Effector memory CD8-positive, alpha-beta T cell (primary cell): ENCODE data around the gene MBLAC1.

Experiments
- ATAC-seq: fragments of 150-1000 bp; cut with Tn5 transposase; replicated peaks from 2 replicates; pipeline ENCODE4 v1.10.0; 2021; ENCODE audit warnings: mild to moderate bottlenecking, moderate library complexity
- DNase-seq, 3 experiments: peaks; one replicate each; pipeline ENCODE4 v3.0.0; 2021
- H3K27ac Mint-ChIP-seq, 2 donors: one replicate each; pipeline ENCODE4 v1.8.0; 2022; ENCODE audit warnings: mild to moderate bottlenecking in 2 of 2, mixed read lengths in 2 of 2, moderate library complexity in 2 of 2
- H3K27me3 Mint-ChIP-seq, 2 donors: one replicate each; pipeline ENCODE4 v1.8.0; 2022; ENCODE audit warnings: mixed read lengths in 2 of 2
- H3K36me3 Mint-ChIP-seq: one replicate; pipeline ENCODE4 v1.8.0; 2022; ENCODE audit warnings: mild to moderate bottlenecking, moderate library complexity, mixed read lengths; ENCODE audit not compliant: insufficient read depth
- H3K4me1 Mint-ChIP-seq, 2 donors: one replicate each; pipeline ENCODE4 v1.8.0; 2022; ENCODE audit warnings: low read depth in 2 of 2, mixed read lengths in 2 of 2
- H3K4me3 Mint-ChIP-seq, 2 donors: one replicate each; pipeline ENCODE4 v1.8.0; 2022; ENCODE audit warnings: mild to moderate bottlenecking in 2 of 2, mixed read lengths in 2 of 2, moderate library complexity in 2 of 2
- H3K9me3 Mint-ChIP-seq, 2 donors: one replicate each; pipeline ENCODE4 v1.8.0; 2022; ENCODE audit warnings: mixed read lengths in 2 of 2

The MBLAC1 gene

DNA sequence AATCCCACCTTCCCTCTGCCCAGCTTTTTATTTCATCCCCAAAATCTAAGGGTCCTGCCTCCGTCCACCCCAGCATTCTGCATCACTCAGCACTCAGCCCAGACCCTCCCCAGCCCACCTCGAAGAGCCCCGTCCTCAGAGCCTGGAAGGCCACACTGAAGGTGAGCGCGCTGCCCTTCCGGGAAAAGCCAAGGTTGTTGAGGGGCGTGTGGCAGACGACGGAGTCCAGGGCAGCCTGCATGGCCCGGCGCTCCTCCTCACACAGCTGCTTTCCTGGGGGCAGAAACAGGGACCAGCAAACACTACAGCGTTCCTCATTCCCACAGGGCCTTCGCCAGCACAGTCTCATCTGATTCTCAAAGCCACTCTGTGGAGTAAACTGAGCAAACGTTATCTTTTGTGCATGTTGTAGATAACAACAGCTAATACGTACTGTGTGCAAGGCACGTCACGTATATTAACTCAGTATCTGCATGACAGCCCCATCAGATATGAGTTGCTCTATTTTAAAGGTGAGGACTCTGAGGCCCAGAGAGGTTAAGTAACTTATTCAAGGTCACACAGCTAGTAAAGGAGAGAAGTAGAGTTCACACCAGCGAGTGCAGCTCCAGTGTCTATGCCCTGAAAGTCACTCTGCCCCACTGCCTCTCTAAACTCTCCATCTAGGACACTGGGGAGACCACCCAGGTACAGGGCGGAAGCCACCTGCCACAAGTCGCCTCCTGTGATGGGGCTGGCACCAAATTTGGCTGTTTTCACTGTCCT, 29.0 kb downstream of the MBLAC1 start:
- no peak for ATAC-seq
- DNase-seq = no peak
- no peaks in the 10 kb centered on the region for H3K9me3 Mint-ChIP-seq
- H3K36me3 Mint-ChIP-seq = peaks cover 47% of the 10 kb centered on the region
- H3K27ac Mint-ChIP-seq = no peak overlapping the region
- no peaks in the 10 kb centered on the region for H3K27me3 Mint-ChIP-seq
- H3K4me1 Mint-ChIP-seq = peaks cover 24 to 26% of the 10 kb centered on the region in 2 donors
- H3K4me3 Mint-ChIP-seq = peak overlapping the region in 1 of 2 donors; percentile 83

DNA sequence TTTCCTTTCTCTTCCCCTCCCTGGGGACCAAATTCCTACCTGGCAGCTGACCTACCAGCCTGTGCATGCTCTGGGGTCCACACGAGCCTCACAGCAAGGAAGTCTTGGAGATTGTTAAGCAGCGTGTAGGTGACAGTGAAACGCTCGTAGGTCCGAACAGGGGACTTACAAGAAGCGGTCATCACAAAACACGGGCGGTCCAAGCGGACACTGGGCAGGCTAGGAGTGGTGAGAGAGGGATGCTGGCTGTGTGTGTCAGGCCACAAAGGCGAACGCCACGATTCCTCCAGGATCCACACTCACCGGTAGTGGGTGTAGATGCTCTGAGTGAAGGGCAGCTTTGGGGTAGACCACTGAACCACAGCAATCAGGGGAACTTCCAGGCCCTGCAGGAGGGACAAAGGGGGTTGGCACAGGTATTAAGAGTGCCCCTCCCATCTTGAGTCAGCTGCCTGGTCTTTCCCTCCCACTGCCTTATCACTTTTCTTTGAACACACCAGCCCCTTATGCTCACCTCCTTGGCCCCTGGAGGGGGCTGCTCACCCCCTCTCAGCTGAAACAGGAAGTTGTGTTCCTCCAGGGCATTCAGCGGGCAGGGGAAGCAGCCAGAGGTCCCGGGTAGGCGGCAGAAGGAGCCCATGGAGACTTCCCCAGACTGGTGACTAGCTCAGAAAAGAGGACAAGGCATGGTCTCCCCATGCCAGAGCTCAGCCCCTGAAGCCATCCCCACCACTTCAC, 29.7 kb downstream of the MBLAC1 start:
- peaks cover 24 to 26% of the 10 kb centered on the region in 2 donors for H3K4me1 Mint-ChIP-seq
- ATAC-seq (peak; percentile 48), DNase-seq (no peak)
- peak overlapping the region in 1 of 2 donors; percentile 88 for H3K27ac Mint-ChIP-seq
- H3K9me3 Mint-ChIP-seq = no peaks in the 10 kb centered on the region
- H3K27me3 Mint-ChIP-seq = no peaks in the 10 kb centered on the region
- peak overlapping the region; percentile 74 to 83 for H3K4me3 Mint-ChIP-seq
- peaks cover 44% of the 10 kb centered on the region for H3K36me3 Mint-ChIP-seq

DNA sequence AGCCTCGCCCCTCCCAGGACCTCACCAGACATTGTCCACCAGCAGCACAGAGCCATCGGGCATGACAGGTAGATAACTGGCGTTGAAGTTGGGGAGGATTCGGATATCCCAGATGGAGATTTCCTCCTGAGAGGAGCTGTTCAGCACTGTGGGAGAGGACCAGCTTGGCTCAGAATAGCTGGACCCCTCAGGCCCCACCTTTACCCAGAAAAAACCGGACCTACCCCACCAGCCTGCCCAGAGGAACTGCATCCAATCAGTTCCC, 30.2 kb downstream of the MBLAC1 start:
- ATAC-seq = no peak
- H3K27ac Mint-ChIP-seq = peak overlapping the region in 1 of 2 donors; percentile 88
- H3K9me3 Mint-ChIP-seq = no peaks in the 10 kb centered on the region
- H3K27me3 Mint-ChIP-seq = no peaks in the 10 kb centered on the region
- H3K4me1 Mint-ChIP-seq = peaks cover 24% of the 10 kb centered on the region in 2 donors
- H3K4me3 Mint-ChIP-seq = peak overlapping the region; percentile 74 to 83
- H3K36me3 Mint-ChIP-seq = peaks cover 44% of the 10 kb centered on the region
- DNase-seq = no peak

DNA sequence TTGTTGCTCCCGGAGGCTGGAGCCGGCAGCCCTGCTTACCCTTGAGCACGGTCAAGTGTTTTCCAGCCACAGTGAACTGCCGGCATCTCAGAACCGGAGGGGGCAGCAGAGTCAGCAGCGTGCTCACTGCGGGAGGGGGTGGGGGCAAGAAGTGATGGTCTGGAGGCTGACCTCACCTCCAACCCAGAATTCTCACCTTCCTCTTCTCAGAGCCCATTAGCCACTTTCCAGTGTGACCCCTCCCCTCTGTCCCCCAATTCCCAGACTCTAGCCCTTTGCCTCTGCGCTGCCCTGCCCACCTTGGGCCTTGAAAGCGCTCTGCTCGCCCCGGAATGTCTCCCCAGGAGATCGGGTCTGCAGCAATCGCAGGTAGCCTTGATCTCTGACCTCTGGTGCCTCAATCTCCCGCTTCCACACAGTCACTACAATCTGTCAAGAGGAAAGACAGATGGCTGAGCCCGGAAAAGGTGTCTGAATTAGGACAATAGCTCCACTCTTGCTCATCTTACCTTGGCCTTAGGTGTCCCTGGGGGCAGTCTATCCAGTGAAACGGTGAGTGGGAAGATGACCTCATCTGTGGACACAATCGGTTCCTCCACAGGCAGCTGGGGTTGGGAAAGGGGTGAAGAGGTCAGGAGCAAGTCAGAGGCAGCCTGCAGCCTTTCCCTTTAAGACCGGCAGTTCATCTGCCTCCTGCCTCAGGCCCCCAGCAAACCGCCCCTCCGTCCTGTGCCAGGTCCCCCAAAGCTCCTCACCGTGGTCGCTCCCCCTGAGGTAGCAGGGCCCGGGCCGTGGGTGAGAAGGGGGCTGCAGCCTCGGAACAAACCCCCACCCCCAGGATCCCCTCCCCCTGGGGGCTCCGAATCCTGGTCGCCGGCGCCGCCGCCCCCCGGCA, 30.8 kb downstream of the MBLAC1 start:
- Mint-ChIP-seq H3K9me3 (no peaks in the 10 kb centered on the region), H3K36me3 (peaks cover 43% of the 10 kb centered on the region), H3K4me1 (peaks cover 19% of the 10 kb centered on the region in 2 donors), H3K27me3 (no peaks in the 10 kb centered on the region), H3K27ac (peak overlapping the region; percentile 79 to 85), H3K4me3 (peak overlapping the region; percentile 74 to 83)
- ATAC-seq (peak; percentile 6), DNase-seq (no peak)

DNA sequence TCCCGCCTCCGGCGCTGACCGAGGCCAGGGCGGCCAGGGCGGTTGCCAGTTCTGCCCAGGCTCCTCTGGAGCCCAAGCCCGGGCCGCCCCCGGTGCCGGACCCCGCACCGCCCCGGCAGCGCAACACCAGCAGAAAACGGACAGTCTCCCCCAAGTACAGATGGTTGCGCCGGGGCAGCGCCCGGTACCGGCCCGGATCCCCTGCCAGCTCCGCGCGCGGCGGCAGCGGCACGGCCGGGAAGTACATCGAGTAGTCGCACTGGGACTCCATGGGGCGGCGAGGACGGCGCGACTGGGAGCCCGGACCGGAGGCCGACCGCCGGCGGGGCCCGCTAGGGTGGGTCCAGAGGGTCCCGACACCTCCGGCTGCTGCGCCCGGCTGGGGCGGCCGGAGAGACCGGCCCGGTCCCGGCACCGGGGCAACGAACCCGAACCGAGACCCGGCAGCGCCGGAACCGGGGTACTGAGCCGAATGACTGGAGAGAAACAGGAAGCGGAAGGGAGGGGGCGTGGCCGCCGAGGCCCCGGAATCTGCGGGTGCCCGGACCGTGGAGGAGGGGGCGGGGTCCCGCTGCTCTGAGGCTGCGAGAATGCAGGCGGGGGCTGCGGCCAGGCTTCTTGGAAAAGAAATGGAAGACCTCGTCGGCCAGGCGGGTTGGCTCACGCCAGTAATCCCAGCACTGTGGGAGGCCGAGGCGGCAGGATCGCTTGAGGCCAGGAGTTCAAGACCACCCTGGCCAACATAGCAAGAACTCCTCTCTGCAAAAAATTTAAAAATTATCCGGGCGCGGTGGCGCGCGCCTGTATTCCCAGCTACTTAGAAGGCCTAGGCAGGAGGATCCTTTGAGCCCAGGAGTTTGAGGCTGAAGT, 31.7 kb downstream of the MBLAC1 start, which contains the start of gene TRAPPC14:
TRAPPC14 (minus strand) TSS at position 495 of the 870 bp plus-strand sequence; CDS start at position 271, 224 bp downstream.
- H3K36me3 Mint-ChIP-seq = peaks cover 34% of the 10 kb centered on the region
- peak within 1 kb of the TSS; percentile 79 to 85 for H3K27ac Mint-ChIP-seq
- no peaks in the 10 kb centered on the region for H3K9me3 Mint-ChIP-seq
- peak within 1 kb of the TSS; percentile 74 to 83 for H3K4me3 Mint-ChIP-seq
- H3K27me3 Mint-ChIP-seq = no peaks in the 10 kb centered on the region
- DNase-seq = peak; percentile 83 to 87 (median 85)
- H3K4me1 Mint-ChIP-seq = peaks cover 24 to 28% of the 10 kb centered on the region in 2 donors
- peak; percentile 90 for ATAC-seq

DNA sequence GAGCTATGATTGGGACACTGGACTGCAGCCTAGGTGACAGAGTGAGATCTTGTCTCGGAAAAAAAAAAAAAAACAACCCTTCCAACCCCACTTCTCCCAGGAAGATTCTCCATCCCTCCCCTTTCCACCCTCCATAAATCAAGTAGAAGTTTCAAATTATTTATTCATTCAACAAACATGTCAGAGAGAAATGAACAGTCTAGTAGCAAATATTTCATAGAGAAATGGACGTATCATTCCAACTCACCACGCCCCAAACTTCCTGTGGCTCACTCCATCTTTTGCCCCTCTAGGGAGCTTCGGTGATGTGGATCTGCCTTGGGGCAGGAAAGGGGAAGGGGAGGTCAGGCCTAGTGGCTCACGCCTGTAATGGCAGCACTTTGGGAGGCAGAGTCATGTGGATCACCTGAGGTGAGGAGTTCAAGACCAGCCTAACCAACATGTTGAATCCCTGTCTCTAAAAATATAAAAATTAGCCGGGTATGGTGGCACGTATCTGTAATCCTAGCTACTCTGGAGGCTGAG, 32.4 kb downstream of the MBLAC1 start:
- no peaks in the 10 kb centered on the region for H3K27me3 Mint-ChIP-seq
- H3K27ac Mint-ChIP-seq = peak overlapping the region; percentile 79 to 85
- ATAC-seq (no peak), DNase-seq (no peak)
- peaks cover 21 to 30% of the 10 kb centered on the region in 2 donors for H3K4me1 Mint-ChIP-seq
- peaks cover 27% of the 10 kb centered on the region for H3K36me3 Mint-ChIP-seq
- peak overlapping the region; percentile 74 to 83 for H3K4me3 Mint-ChIP-seq
- no peaks in the 10 kb centered on the region for H3K9me3 Mint-ChIP-seq

DNA sequence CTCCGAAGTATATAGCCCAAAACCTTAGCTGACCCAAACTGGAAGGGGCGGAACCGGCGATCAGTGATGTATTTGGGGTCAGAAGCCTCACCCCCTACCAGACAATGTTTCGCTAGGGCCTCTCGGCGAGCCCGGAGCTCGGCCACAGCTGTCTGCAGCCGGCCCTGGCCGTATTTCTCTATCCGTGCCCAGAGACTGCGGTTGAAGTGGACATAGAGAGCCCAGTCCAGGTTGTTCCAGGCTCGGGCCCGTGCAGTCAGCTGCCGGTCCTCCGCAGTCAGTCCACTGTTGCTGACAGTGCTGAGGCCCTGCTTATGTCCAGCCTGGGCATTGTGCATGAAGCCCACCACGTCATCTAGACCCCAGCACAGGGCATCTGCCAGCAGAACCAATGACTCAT, 33.3 kb downstream of the MBLAC1 start:
- Mint-ChIP-seq H3K9me3 (no peaks in the 10 kb centered on the region), H3K27me3 (peaks cover 0 to 2% of the 10 kb centered on the region in 2 donors), H3K27ac (no peak overlapping the region), H3K4me3 (peak overlapping the region in 1 of 2 donors; percentile 83), H3K4me1 (peaks cover 23 to 30% of the 10 kb centered on the region in 2 donors), H3K36me3 (peaks cover 20% of the 10 kb centered on the region)
- no peak for ATAC-seq
- DNase-seq = no peak

DNA sequence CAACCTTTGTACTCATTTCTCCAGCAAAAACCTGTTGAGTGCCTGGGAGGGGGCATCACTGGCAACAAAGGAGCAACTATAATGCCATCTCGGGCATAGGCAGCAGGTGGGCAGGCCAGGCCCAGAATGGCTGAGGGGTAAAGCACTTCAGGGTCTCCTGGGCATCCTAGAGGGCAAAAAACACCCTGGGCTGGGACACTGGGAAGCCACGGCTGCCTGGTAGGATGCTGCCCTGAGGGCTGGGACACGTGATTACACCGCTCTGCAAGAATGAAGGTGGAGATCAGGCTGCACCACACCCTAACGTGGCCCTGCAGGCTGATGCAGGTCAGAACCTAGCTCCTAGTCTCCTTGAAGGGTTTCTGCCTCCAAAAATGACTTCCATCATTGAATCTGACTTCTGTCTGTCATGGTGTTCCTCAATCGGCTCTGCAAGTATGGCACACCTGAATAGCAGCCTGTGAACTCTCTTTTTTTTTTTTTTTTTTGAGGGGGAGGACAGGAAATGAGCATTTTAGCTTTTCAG, 36.3 kb downstream of the MBLAC1 start:
- peaks cover 27 to 39% of the 10 kb centered on the region in 2 donors for H3K4me1 Mint-ChIP-seq
- peaks cover 24 to 32% of the 10 kb centered on the region in 2 donors for H3K27me3 Mint-ChIP-seq
- peaks cover 6% of the 10 kb centered on the region for H3K36me3 Mint-ChIP-seq
- no peak for ATAC-seq
- peak overlapping the region in 1 of 2 donors; percentile 54 for H3K4me3 Mint-ChIP-seq
- no peak for DNase-seq
- no peak overlapping the region for H3K27ac Mint-ChIP-seq
- H3K9me3 Mint-ChIP-seq = no peaks in the 10 kb centered on the region

DNA sequence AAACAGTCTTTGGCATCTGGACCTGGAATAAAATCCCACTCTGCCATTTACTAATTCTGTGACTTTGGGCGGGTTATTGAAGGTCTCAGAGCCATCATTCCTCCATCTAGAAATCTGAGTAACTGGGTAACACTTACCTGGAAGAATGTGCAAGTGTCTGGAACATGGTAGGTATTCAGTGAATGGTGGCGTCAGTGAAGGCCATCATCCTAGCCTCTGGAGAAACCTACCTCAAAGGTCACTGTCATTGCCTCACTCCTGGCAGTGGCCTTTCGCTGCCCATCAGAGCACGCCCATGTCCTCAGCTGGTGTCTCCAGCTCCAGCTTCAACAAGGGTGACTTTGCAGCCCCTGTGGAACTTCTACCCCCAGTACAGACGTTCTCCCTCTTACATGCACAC, 37.1 kb downstream of the MBLAC1 start:
- H3K4me1 Mint-ChIP-seq = peaks cover 34 to 47% of the 10 kb centered on the region in 2 donors
- ATAC-seq = no peak
- peaks cover 6% of the 10 kb centered on the region for H3K36me3 Mint-ChIP-seq
- H3K4me3 Mint-ChIP-seq = no peak overlapping the region
- no peak overlapping the region for H3K27ac Mint-ChIP-seq
- no peaks in the 10 kb centered on the region for H3K9me3 Mint-ChIP-seq
- H3K27me3 Mint-ChIP-seq = peaks cover 32 to 40% of the 10 kb centered on the region in 2 donors
- DNase-seq = no peak

DNA sequence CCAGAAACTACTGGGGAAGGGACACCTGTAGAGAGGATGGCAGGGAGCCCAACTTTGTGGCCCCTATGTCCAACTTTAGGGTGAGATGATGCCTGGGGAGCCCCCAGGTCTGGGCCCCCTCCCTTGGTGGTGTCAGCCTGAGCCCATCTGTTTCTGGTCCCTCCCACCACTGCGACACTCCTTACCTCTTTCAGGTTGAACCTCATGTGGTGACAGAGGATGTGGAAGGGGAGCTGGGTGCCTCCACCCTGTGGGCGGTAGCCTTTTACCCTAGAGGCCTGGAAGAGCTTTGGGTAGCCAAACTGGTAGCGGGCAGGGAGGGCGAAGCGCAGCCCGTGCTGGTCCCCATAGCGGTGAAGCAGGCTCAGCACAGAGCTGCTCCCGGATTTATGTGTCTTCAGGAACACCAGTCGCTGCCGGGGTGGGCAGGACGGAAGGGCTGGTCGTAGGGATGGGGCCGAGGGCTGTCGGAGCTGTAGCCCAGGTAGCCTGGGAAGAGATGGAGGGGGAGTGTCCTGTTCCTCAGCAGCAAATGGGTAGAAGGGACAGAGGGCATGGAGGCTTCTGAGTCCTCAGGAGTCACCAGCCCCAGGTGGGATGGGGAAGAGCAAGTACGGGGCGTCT, 39.7 kb downstream of the MBLAC1 start:
- DNase-seq (no peak), ATAC-seq (peak; percentile 44)
- Mint-ChIP-seq H3K27ac (no peak overlapping the region), H3K27me3 (peaks cover 48 to 58% of the 10 kb centered on the region in 2 donors), H3K9me3 (no peaks in the 10 kb centered on the region), H3K4me1 (peaks cover 36 to 49% of the 10 kb centered on the region in 2 donors), H3K4me3 (peak overlapping the region; percentile 31 to 39), H3K36me3 (peaks cover 2% of the 10 kb centered on the region)

DNA sequence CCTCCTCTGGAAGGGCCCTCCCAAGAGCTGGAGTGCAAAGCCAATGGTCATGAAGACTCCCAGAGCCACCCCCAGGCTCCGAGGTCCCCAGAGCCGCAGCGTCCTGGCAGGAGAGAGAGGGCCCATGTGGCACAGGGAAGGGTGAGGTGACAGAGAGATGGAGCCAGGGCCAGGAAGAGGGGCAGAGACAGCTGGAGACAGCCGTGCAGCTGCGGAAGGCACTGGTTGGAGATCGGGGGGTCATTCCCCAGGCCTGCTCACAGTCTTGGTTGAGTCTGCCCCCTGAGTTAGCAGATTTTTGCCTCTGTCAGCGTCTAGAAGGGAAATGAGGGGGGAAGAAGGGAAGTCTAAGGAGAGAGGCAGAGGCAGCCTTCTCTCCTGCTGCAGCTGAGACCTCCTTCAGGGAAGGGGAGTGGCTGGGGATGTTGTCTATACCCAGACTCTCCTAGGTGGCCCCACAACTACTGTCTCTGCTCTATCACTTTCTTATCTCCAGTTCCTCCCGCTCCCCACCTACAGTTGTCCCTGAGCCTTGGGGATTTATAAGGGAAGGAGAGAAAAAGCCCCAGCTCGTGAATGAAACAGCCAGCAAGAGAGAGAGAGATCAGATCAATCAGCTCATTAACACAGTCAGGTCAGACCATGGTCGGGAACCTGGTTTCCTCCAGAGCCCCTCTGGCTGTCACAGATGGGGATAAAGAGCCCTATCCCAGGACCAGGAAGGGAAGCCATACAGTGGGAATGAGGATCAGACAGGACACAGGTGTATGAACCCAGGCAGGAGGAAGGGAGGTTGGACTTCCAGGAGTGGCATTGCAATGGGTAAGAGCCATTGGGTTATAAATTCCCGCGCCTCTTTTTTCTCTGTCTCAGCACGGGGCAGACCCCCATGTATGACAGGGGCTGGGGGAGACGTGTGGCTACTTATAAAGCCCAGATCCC, 40.5 kb downstream of the MBLAC1 start:
- peaks cover 48 to 58% of the 10 kb centered on the region in 2 donors for H3K27me3 Mint-ChIP-seq

More for the DNA sequence above, 40.5 kb downstream of the MBLAC1 start:
- no peak overlapping the region for H3K27ac Mint-ChIP-seq
- H3K9me3 Mint-ChIP-seq = no peaks in the 10 kb centered on the region
- DNase-seq = no peak
- peaks cover 39 to 49% of the 10 kb centered on the region in 2 donors for H3K4me1 Mint-ChIP-seq
- peak overlapping the region; percentile 74 to 76 for H3K4me3 Mint-ChIP-seq
- ATAC-seq = no peak
- H3K36me3 Mint-ChIP-seq = peaks cover 6% of the 10 kb centered on the region
